DMS 273 (cell line): ENCODE results near the gene CFC1.
"Not testable (repeated sequence)": the region's sequence is repeated elsewhere in the genome, so short reads cannot be mapped to it uniquely, and the experiment has no call there.

Experiments used
- DNase-seq: peaks from one replicate; lab custom pipeline; 2025; ENCODE audit not compliant: unreplicated experiment; lab: John Stamatoyannopoulos, UW

Gene CFC1

DNA sequence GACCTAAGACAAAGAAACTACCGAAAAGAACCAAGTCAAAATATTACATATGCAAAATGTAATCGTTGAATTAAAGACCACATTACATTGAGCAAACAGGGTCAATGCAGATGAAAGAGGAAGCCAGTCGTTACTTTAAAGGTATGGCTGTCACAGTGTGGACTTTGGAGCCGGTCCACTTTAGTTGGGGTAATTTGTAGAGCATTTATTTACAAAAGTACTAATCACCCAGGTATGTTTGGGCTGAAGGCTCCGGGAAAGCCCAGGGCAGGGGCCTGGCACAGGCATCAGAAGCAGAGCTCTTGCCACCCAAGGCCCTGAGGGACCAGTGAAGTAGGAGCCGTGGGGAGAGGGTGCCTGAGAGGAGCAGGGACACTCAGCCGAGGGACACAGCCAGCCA is 15.8 kb downstream of the CFC1 start:
- not testable (repeated sequence) for DNase-seq

DNA sequence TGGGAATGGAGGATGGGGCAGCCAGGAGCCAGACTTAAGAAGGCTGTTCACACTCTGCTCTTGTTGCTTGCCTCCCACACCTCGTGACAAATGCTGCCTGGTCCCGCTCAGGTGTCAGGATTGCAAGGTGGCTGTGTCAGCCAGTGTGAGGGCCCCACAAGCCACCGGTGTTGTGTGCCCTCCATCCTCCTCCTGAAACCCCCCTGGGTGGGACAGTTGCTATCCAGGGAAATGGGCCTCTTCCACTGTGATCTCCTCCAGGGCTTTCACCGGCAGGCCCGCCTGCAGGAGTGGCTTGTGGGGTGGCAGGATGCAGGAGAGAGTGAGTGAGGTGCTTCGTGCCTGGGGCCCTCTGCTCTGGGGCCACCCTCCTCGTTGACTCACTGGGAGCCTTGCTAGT is 16.4 kb downstream of the CFC1 start:
- not testable (repeated sequence) for DNase-seq

DNA sequence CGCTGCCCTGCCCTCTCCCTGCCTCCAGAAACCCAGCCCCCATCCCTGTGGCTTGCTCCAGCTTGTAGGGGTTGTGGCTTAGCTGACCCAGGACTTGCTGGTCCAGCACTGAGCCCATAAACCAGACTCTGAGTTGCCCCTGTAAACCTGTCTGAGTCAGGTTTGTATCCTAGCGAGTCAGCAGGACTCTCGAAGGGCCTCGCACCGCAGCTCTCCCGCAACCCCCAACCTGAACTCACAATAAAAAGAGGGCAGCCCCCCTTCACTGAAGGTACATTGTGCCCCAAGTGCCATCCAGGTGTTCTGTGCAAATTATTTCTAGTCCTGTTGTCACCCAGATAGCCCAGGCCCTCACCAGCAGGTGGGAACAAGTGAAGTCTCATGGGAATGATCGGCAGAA is 17.9 kb downstream of the CFC1 start:
- not testable (repeated sequence) for DNase-seq

DNA sequence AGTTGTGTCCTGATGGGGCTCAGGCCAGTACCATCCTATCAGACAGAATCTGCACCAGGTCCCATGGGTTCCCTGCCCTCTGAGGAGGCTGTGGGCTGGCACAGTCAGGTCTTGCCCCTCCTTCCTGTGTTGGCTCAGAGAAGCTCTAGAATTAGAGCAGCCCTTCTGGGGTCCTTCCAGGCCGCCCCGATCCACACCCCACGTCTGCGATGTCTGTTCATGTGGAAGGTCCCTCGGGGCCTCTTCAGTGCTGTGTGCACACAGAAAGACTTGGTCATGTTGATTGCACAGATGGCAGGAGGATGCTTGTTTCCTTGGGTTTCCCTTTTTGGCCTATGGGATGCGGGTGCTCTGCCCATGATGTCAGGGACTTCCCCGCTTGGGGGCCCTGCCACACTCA is 20.3 kb downstream of the CFC1 start:
- not testable (repeated sequence) for DNase-seq

DNA sequence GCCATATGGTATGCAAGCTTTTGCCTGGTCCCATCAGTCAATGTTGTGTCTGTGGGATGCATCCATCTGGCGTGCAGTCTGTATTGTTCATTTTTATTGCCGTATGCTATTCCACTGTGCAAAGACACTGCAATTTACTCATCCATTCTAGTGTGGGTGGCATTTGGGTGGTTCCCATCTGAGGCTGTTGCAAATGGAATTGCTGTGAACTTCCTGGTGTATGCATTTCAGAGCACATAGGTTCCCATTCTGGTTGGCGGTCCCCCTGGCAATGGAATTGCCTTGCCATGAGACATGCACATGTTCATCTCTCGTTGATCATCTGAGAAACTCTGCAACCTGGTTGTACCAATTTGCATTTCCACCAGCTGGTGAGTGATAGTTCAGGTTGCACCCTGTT is 21.8 kb downstream of the CFC1 start:
- not testable (repeated sequence) for DNase-seq

DNA sequence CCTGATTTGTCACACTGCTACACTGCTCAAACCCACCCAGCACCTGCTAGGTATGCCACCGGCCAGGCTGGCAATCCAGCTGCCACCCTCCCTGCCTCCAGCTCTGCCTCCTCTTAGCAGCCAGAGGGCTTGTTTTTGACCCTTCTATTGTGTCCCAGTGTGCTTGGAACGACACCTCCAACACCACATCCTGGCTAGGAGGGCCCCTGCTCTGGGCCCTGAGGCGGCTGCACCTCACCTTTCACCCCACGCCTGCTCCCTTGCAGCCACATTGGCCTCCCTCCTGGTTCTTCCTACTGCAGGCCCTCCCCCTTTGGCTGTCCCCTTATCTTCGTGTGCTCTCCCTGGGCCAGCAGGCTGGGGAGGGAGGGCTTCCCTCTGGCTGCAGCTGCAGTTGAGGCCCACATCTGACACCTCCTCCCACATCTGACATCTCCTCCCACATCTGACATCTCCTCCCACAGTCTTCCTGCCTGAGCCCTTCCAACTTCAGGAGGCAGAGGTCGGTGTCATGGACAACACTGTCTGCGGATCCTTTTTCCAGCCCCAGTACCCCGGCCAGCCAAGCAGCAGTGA is 23.1 kb downstream of the CFC1 start:
- not testable (repeated sequence) for DNase-seq

DNA sequence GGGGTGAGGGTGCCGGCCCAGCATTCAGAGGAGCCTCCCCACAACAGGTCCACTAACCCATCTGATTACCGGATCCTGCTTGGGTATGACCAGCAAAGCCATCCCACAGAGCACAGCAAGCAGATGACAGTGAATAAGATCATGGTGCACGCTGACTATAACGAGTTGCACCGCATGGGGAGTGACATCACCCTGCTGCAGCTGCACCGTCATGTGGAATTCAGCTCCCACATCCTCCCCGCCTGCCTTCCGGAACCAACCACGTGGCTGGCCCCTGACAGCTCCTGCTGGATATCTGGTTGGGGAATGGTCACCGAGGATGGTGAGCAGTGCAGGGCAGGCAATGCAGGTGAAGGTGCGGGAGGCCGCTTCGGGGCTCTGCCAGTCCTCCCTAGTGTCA is 25.1 kb downstream of the CFC1 start:
- not testable (repeated sequence) for DNase-seq

DNA sequence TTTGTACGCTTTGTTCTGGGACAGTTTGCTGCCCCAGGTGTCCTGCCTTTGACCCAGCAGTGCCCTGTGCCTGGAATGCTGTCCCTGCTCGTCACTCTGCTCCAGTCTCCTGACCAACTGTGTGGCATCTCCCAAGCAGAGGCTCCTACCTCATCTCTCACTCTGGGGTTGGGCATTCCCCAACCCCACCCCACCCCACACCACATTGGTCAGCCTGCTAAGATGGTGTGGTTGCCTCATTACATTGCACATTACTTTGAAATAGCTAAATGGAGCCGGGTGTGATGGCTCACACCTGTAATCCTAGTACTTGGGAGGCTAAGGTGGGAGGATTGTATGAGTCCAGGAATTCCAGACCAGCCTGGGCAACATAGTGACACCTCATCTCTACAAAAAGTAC is 27.4 kb downstream of the CFC1 start:
- not testable (repeated sequence) for DNase-seq

DNA sequence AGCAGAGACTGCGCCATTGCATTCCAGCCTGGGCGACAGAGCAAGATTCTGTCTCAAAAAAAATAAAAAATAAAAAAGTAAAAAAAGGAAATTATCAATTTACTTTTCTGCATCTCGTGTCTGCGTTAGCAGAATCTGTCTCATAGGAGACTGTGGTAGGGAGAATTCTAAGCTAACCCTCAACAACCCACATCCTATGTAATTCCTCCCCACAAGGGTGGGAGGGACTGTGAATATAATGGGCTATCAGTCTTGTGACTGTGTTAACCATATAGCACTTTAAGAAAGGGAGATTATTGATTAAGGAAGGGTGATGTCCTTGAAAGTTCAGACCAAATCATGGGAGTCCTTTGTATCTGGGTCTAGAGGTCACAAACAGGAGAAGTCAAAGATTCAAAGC is 33.2 kb downstream of the CFC1 start:
- DNase-seq, result not testable (repeated sequence)

DNA sequence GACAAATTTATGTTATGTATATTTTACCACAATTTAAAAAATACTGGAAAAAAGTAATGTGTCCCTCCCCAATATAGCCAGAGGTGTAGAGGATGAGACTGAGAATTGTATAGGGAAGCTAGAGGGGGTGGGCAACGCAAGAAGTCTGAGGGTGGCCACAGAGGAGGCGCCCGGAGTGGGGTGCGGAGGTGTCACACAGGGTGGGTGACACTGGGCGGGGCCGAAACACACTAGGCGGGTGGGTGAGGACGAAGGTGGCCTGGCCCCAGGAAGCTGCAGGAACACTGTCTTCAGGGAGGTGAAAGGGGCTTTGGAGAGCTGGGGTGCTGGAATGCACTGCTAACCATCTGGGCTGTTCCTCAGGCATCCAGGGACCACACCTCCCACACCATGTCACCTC is 42.9 kb downstream of the CFC1 start:
- DNase-seq, result not testable (repeated sequence)

DNA sequence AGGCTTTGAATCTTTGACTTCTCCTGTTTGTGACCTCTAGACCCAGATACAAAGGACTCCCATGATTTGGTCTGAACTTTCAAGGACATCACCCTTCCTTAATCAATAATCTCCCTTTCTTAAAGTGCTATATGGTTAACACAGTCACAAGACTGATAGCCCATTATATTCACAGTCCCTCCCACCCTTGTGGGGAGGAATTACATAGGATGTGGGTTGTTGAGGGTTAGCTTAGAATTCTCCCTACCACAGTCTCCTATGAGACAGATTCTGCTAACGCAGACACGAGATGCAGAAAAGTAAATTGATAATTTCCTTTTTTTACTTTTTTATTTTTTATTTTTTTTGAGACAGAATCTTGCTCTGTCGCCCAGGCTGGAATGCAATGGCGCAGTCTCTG is 45.2 kb downstream of the CFC1 start:
- not testable (repeated sequence) for DNase-seq

DNA sequence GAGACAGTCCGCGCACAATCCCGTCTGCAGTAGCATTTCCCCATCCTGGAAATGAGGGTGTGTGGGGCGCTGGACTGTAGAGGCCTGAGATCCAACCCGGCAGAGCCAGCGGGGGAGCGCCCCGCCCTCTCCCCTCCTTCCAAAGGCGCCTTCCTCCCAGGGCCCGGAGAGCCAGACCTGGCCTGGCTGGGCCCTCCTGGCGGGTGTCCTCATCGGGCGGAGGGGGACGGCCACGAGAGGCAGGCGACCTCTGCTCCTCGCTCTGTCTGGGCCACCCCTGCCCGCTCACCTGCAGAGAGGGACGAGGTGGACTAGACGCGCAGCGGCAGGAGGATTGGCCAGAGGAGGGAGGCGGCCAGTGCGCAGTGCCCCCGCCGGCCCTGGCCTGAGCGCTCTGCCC is 49.9 kb downstream of the CFC1 start:
- DNase-seq, result not testable (repeated sequence)

DNA sequence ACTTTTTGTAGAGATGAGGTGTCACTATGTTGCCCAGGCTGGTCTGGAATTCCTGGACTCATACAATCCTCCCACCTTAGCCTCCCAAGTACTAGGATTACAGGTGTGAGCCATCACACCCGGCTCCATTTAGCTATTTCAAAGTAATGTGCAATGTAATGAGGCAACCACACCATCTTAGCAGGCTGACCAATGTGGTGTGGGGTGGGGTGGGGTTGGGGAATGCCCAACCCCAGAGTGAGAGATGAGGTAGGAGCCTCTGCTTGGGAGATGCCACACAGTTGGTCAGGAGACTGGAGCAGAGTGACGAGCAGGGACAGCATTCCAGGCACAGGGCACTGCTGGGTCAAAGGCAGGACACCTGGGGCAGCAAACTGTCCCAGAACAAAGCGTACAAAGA is 51.0 kb downstream of the CFC1 start:
- not testable (repeated sequence) for DNase-seq

DNA sequence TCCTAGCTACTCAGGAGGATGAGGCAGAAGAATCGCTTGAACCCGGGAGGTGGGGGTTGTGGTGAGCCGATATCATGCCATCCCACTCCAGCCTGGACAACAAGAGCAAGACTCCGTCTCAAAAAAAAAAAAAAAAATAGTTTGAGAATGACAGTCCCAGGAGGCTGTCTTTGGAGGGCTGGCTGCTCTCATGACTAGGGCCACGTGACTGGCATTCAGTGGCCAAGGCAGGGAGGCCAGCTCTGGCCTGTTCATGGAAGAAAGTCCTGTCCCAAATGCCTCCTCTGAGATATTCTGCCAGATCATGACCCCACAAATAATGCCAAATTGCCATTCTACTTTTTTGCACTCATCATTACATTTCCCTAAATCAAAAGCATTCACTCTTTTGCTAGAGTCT is 54.4 kb downstream of the CFC1 start:
- not testable (repeated sequence) for DNase-seq

DNA sequence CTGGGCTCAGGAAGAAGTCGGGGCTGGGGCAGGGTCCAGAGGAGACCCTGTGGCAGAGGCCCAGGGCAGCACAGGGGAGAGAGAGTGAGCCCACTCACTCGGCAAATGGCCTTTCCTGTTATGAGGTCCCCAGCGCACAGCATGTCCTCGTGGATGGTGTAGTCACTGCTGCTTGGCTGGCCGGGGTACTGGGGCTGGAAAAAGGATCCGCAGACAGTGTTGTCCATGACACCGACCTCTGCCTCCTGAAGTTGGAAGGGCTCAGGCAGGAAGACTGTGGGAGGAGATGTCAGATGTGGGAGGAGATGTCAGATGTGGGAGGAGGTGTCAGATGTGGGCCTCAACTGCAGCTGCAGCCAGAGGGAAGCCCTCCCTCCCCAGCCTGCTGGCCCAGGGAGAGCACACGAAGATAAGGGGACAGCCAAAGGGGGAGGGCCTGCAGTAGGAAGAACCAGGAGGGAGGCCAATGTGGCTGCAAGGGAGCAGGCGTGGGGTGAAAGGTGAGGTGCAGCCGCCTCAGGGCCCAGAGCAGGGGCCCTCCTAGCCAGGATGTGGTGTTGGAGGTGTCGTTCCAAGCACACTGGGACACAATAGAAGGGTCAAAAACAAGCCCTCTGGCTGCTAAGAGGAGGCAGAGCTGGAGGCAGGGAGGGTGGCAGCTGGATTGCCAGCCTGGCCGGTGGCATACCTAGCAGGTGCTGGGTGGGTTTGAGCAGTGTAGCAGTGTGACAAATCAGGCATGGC is 55.4 kb downstream of the CFC1 start:
- not testable (repeated sequence) for DNase-seq

DNA sequence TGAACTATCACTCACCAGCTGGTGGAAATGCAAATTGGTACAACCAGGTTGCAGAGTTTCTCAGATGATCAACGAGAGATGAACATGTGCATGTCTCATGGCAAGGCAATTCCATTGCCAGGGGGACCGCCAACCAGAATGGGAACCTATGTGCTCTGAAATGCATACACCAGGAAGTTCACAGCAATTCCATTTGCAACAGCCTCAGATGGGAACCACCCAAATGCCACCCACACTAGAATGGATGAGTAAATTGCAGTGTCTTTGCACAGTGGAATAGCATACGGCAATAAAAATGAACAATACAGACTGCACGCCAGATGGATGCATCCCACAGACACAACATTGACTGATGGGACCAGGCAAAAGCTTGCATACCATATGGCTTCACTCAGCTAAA is 56.6 kb downstream of the CFC1 start:
- DNase-seq, result not testable (repeated sequence)
